ENCODE measurements around the gene MLN. TPM values are rescaled to one million over a fixed set of nuclear protein-coding genes. Genes with fewer than 3 reads are reported as not detected.

The MLN gene
- total and polyA plus RNA-seq, 10 donors = not detected

- intact Hi-C loops (cut with DNase I; ENCODE audit: low total_unique reads) = no loop called here
These were observed 14.5 kb upstream of the MLN start for GRCh38 chr6:33818293-33818692.

GRCh38 chr6:33817489-33817888, 13.7 kb upstream of the MLN start:
- intact Hi-C loops (cut with DNase I; ENCODE audit: low total_unique reads) = no loop called here
- no peaks in the 10 kb centered on the region for H3K4me1 ChIP-seq
- WGBS, 5 donors = 77 to 90% (median 83%) methylated on average over 5 of the region's 5 CpGs
- peaks cover 0 to 48% (median 16%) of the 10 kb centered on the region in 7 donors for H3K27me3 ChIP-seq (replicated peaks in 1 of 7)
- no peaks in the 10 kb centered on the region for H3K9me3 ChIP-seq
- no peaks in the 10 kb centered on the region for H3K36me3 ChIP-seq
- no peak overlapping the region for H3K4me3 ChIP-seq
- H3K27ac ChIP-seq = no peak overlapping the region
- TF ChIP-seq POLR2A (IDR thresholded peaks at IDR 0.05) (no peak), POLR2AphosphoS5 (IDR thresholded peaks at IDR 0.05) (no peak), CTCF (IDR thresholded peaks at IDR 0.05 in 8 of 11, conservative IDR thresholded peaks at IDR 0.05 in 3 of 11) (no peak)
- DNase-seq = no peak

More at GRCh38 chr6:33818293-33818692, 14.5 kb upstream of the MLN start:
- no peak overlapping the region for H3K4me3 ChIP-seq
- no peak overlapping the region for H3K27ac ChIP-seq
- H3K27me3 ChIP-seq (replicated peaks in 1 of 7) = peaks cover 0 to 40% (median 12%) of the 10 kb centered on the region in 7 donors
- TF ChIP-seq POLR2AphosphoS5 (IDR thresholded peaks at IDR 0.05) (no peak), POLR2A (IDR thresholded peaks at IDR 0.05) (no peak), CTCF (IDR thresholded peaks at IDR 0.05 in 8 of 11, conservative IDR thresholded peaks at IDR 0.05 in 3 of 11) (no peak)
- no peaks in the 10 kb centered on the region for H3K9me3 ChIP-seq
- WGBS, 5 donors = 59 to 81% (median 71%) methylated on average over 3 of the region's 3 CpGs
- no peaks in the 10 kb centered on the region for H3K4me1 ChIP-seq
- DNase-seq = no peak
- H3K36me3 ChIP-seq = no peaks in the 10 kb centered on the region

- no peak for DNase-seq
- 69 to 82% (median 76%) methylated on average over 8 of the region's 8 CpGs for WGBS, 5 donors
These were observed 13.1 kb upstream of the MLN start for GRCh38 chr6:33816911-33817310.

DNA sequence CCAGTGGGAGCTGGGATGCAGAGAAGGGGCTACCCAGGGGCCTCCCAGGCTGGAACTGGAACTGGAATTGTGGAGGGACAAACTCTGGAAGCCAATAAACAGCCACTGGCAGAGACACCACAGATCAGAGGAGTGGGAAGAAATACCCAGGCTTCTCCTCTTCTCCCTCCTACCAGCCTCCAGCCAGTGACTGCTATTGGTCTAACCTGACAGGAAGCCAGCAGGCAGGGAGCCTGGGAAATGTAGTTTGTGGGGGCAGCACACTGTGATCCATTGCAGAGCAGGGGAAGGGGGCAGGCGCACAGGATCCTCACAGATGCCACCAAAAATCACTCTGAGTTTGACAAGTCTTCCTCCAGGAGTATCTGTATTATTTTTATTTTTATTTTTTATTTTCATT, 12.1 kb upstream of the MLN start:
- no peaks in the 10 kb centered on the region for H3K9me3 ChIP-seq
- no peaks in the 10 kb centered on the region for H3K4me1 ChIP-seq
- H3K27me3 ChIP-seq (replicated peaks in 1 of 7) = peaks cover 0 to 62% (median 20%) of the 10 kb centered on the region in 7 donors
- no peak overlapping the region for H3K27ac ChIP-seq
- no peak for TF ChIP-seq POLR2AphosphoS5 (IDR thresholded peaks at IDR 0.05)
- no peak for TF ChIP-seq CTCF (IDR thresholded peaks at IDR 0.05 in 8 of 11, conservative IDR thresholded peaks at IDR 0.05 in 3 of 11)
- TF ChIP-seq POLR2A (IDR thresholded peaks at IDR 0.05) = no peak
- WGBS, 5 donors = 7 to 59% (median 45%) methylated on average over 1 of the region's 1 CpG
- H3K4me3 ChIP-seq = no peak overlapping the region
- no peaks in the 10 kb centered on the region for H3K36me3 ChIP-seq
- no peak for DNase-seq
- intact Hi-C loops (cut with DNase I; ENCODE audit: low total_unique reads) = no loop called here

More at GRCh38 chr6:33816911-33817310, 13.1 kb upstream of the MLN start:
- Histone ChIP-seq H3K4me3 (no peak overlapping the region), H3K36me3 (no peaks in the 10 kb centered on the region), H3K4me1 (no peaks in the 10 kb centered on the region), H3K27me3 (replicated peaks in 1 of 7) (peaks cover 0 to 54% (median 20%) of the 10 kb centered on the region in 7 donors), H3K27ac (no peak overlapping the region), H3K9me3 (no peaks in the 10 kb centered on the region)
- intact Hi-C loops (cut with DNase I; ENCODE audit: low total_unique reads) = no loop called here
- TF ChIP-seq POLR2AphosphoS5 (IDR thresholded peaks at IDR 0.05) (no peak), CTCF (IDR thresholded peaks at IDR 0.05 in 8 of 11, conservative IDR thresholded peaks at IDR 0.05 in 3 of 11) (no peak), POLR2A (IDR thresholded peaks at IDR 0.05) (no peak)
